ENCODE data around the gene GAK. TPM values are rescaled to one million over a fixed set of nuclear protein-coding genes. Genes with fewer than 3 reads are reported as not detected.
"Not testable (repeated sequence)": the region's sequence is repeated elsewhere in the genome, so short reads cannot be mapped to it uniquely, and the experiment has no call there.

The GAK gene
- total RNA-seq, 1 donor from 2014 or later = 74.8 TPM

- DNase-seq (ENCODE audit: low read depth in 2 of 2) = no peak
These were observed 20.9 kb upstream of the GAK start for GRCh38 chr4:952881-953573.

- DNase-seq (ENCODE audit: low read depth in 2 of 2) = no peak
These were observed 19.7 kb upstream of the GAK start for GRCh38 chr4:951594-952468.

GRCh38 chr4:951186-951585 is 19.1 kb upstream of the GAK start:
- DNase-seq (ENCODE audit: low read depth in 2 of 2) = no peak

- DNase-seq (ENCODE audit: low read depth in 2 of 2) = no peak
These were observed 18.3 kb upstream of the GAK start for GRCh38 chr4:950136-951020.

GRCh38 chr4:949656-950055 is 17.5 kb upstream of the GAK start:
- DNase-seq (ENCODE audit: low read depth in 2 of 2) = no peak

- DNase-seq (ENCODE audit: low read depth in 2 of 2) = no peak
These were observed 16.8 kb upstream of the GAK start for GRCh38 chr4:948936-949300.

- no peak for DNase-seq (ENCODE audit: low read depth in 2 of 2)
These were observed 16.2 kb upstream of the GAK start for GRCh38 chr4:948101-948935.

GRCh38 chr4:947491-947971 is 15.4 kb upstream of the GAK start:
- no peak for DNase-seq (ENCODE audit: low read depth in 2 of 2)

- no peak for DNase-seq (ENCODE audit: low read depth in 2 of 2)
These were observed 14.7 kb upstream of the GAK start for GRCh38 chr4:946517-947471.

- DNase-seq (ENCODE audit: low read depth in 2 of 2) = no peak
These were observed 14.0 kb upstream of the GAK start for GRCh38 chr4:946103-946450.

GRCh38 chr4:945274-946102 is 13.4 kb upstream of the GAK start:
- no peak for DNase-seq (ENCODE audit: low read depth in 2 of 2)

GRCh38 chr4:939508-939907 is 7.4 kb upstream of the GAK start:
- DNase-seq (ENCODE audit: low read depth in 2 of 2) = not testable (repeated sequence)

- DNase-seq (ENCODE audit: low read depth in 2 of 2) = no peak
These were observed 576 bp upstream of the GAK start for GRCh38 chr4:932713-933070.

GRCh38 chr4:931194-931959 is 739 bp downstream of the GAK start:
- DNase-seq (ENCODE audit: low read depth in 2 of 2) = peak; percentile 79

- no peak for DNase-seq (ENCODE audit: low read depth in 2 of 2)
These were observed 1.3 kb downstream of the GAK start for GRCh38 chr4:930827-931193.

- no peak for DNase-seq (ENCODE audit: low read depth in 2 of 2)
These were observed 2.0 kb downstream of the GAK start for GRCh38 chr4:930028-930551.

- DNase-seq (ENCODE audit: low read depth in 2 of 2) = no peak
These were observed 2.9 kb downstream of the GAK start for GRCh38 chr4:929096-929765.

- DNase-seq (ENCODE audit: low read depth in 2 of 2) = not testable (repeated sequence)
These were observed 4.5 kb downstream of the GAK start for GRCh38 chr4:927566-927965.
